ENCODE data around the gene NAV2. TPM values are rescaled to one million over a fixed set of nuclear protein-coding genes. Genes with fewer than 3 reads are reported as not detected.

NAV2 gene
- total and polyA plus RNA-seq, 2 experiments from 2014 or later = 26.0 to 45.0 TPM

- no peaks in the 10 kb centered on the region for H3K9me2 ChIP-seq (ENCODE audit: insufficient read depth)
- H3K36me3 ChIP-seq (ENCODE audit: insufficient read depth) = no peaks in the 10 kb centered on the region; the same call in 1 of the 2 replicates
- H3K79me2 ChIP-seq (replicated peaks; ENCODE audit: insufficient read depth) = no peaks in the 10 kb centered on the region; the same call in 1 of the 2 replicates
- no peaks in the 10 kb centered on the region for H3F3A ChIP-seq (replicated peaks; ENCODE audit: low read depth)
- H3K4me1 Mint-ChIP-seq = peaks cover 26% of the 10 kb centered on the region
- DNase-seq (ENCODE audit: low spot score) (no peak), ATAC-seq (no peak)
- H3K27ac ChIP-seq (ENCODE audit: low read depth) = no peak overlapping the region
- TF ChIP-seq EZH2phosphoT487 (IDR thresholded peaks at IDR 0.05; ENCODE audit: unreplicated experiment) (no peak), POLR2AphosphoS5 (IDR thresholded peaks at IDR 0.05; ENCODE audit: low read depth) (no peak), STAT1 (IDR thresholded peaks at IDR 0.05; ENCODE audit: unreplicated experiment) (no peak)
- H3K4me3 Mint-ChIP-seq = no peak overlapping the region
- no peak overlapping the region for H3K4me2 ChIP-seq
- H3K27me3 Mint-ChIP-seq (ENCODE audit: insufficient read depth, low read depth, poor library complexity) = peaks cover 4% of the 10 kb centered on the region
- H3K36me3 Mint-ChIP-seq (ENCODE audit: low read depth) = 0 out of 3 replicates have a peak, but pooled peaks cover 3% of the 10 kb centered on the region
- H3K27me3 ChIP-seq (ENCODE audit: insufficient read depth) = no peaks in the 10 kb centered on the region
- H3K4me3 ChIP-seq = no peak overlapping the region
- peaks cover 4% of the 10 kb centered on the region for H3K4me1 ChIP-seq (ENCODE audit: insufficient read depth)
- peaks cover 8% of the 10 kb centered on the region for H4K20me1 ChIP-seq (replicated peaks; ENCODE audit: insufficient read depth)
- no peak overlapping the region for H2AFZ ChIP-seq
- H3K9me3 Mint-ChIP-seq = no peaks in the 10 kb centered on the region
- H3K27ac Mint-ChIP-seq = no peak overlapping the region
Measured at GRCh38 chr11:19979519-19979845, 266.8 kb downstream of the NAV2 start.

GRCh38 chr11:19980388-19980787 is 267.8 kb downstream of the NAV2 start:
- Histone ChIP-seq H3K79me2 (replicated peaks; ENCODE audit: insufficient read depth) (no peaks in the 10 kb centered on the region; the same call in 1 of the 2 replicates), H3K27ac (ENCODE audit: low read depth) (no peak overlapping the region), H3K36me3 (ENCODE audit: insufficient read depth) (no peaks in the 10 kb centered on the region; the same call in 1 of the 2 replicates), H3K4me1 (ENCODE audit: insufficient read depth) (peaks cover 4% of the 10 kb centered on the region), H3F3A (replicated peaks; ENCODE audit: low read depth) (no peaks in the 10 kb centered on the region), H2AFZ (no peak overlapping the region), H3K9me2 (ENCODE audit: insufficient read depth) (no peaks in the 10 kb centered on the region), H3K4me3 (no peak overlapping the region), H4K20me1 (replicated peaks; ENCODE audit: insufficient read depth) (peaks cover 9% of the 10 kb centered on the region), H3K27me3 (ENCODE audit: insufficient read depth) (no peaks in the 10 kb centered on the region), H3K4me2 (no peak overlapping the region)
- H3K27ac Mint-ChIP-seq = no peak overlapping the region
- ATAC-seq (no peak), DNase-seq (ENCODE audit: low spot score) (no peak)
- H3K4me3 Mint-ChIP-seq = no peak overlapping the region
- H3K4me1 Mint-ChIP-seq = peaks cover 31% of the 10 kb centered on the region
- H3K27me3 Mint-ChIP-seq (ENCODE audit: insufficient read depth, low read depth, poor library complexity) = peaks cover 4% of the 10 kb centered on the region
- no peaks in the 10 kb centered on the region for H3K9me3 Mint-ChIP-seq
- H3K36me3 Mint-ChIP-seq (ENCODE audit: low read depth) = 0 out of 3 replicates have a peak, but pooled peaks cover 3% of the 10 kb centered on the region
- TF ChIP-seq EZH2 (IDR thresholded peaks at IDR 0.05; ENCODE audit: low read depth, unreplicated experiment) = no peak
- TF ChIP-seq NANOG (IDR thresholded peaks at IDR 0.05; ENCODE audit: borderline replicate concordance) = no peak
- TF ChIP-seq ZNF462 (CRISPR knock-in tag; IDR thresholded peaks at IDR 0.05) = no peak
- no peak for TF ChIP-seq CTCF (conservative IDR thresholded peaks at IDR 0.05; ENCODE audit: low read depth in 2 of 2)
- TF ChIP-seq, protein P1, sequence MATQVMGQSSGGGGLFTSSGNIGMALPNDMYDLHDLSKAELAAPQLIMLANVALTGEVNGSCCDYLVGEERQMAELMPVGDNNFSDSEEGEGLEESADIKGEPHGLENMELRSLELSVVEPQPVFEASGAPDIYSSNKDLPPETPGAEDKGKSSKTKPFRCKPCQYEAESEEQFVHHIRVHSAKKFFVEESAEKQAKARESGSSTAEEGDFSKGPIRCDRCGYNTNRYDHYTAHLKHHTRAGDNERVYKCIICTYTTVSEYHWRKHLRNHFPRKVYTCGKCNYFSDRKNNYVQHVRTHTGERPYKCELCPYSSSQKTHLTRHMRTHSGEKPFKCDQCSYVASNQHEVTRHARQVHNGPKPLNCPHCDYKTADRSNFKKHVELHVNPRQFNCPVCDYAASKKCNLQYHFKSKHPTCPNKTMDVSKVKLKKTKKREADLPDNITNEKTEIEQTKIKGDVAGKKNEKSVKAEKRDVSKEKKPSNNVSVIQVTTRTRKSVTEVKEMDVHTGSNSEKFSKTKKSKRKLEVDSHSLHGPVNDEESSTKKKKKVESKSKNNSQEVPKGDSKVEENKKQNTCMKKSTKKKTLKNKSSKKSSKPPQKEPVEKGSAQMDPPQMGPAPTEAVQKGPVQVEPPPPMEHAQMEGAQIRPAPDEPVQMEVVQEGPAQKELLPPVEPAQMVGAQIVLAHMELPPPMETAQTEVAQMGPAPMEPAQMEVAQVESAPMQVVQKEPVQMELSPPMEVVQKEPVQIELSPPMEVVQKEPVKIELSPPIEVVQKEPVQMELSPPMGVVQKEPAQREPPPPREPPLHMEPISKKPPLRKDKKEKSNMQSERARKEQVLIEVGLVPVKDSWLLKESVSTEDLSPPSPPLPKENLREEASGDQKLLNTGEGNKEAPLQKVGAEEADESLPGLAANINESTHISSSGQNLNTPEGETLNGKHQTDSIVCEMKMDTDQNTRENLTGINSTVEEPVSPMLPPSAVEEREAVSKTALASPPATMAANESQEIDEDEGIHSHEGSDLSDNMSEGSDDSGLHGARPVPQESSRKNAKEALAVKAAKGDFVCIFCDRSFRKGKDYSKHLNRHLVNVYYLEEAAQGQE (IDR thresholded peaks at IDR 0.05; ENCODE audit: unreplicated experiment) = no peak
- no peak for TF ChIP-seq POLR2AphosphoS5 (IDR thresholded peaks at IDR 0.05; ENCODE audit: low read depth)
- no peak for TF ChIP-seq STAT1 (IDR thresholded peaks at IDR 0.05; ENCODE audit: unreplicated experiment)
- TF ChIP-seq ZNF331 (CRISPR knock-in tag; IDR thresholded peaks at IDR 0.05; ENCODE audit: low read depth) = no peak
- no peak for TF ChIP-seq ZNF114 (CRISPR knock-in tag; IDR thresholded peaks at IDR 0.05)
- TF ChIP-seq JUNB (IDR thresholded peaks at IDR 0.05; ENCODE audit: unreplicated experiment) = no peak

Data from GM23338 (cell line).